Liver (tissue), 3 donors: ENCODE measurements around the gene GAS2L1.

ENCODE experiments used
- GABPA ChIP-seq, 2 donors: IDR thresholded peaks in 1 of 2; conservative IDR thresholded peaks in 1 of 2; 2 replicates each; pipeline ENCODE4 v1.6.1; 2016; ENCODE audit warnings: antibody characterized with exemption in 2 of 2, mild to moderate bottlenecking in 1 of 2, moderate library complexity in 1 of 2
- RAD21 ChIP-seq, 2 donors: IDR thresholded peaks; 2 replicates each; pipeline ENCODE4 v1.6.1; 2016; ENCODE audit warnings: antibody characterized with exemption in 2 of 2, mild to moderate bottlenecking in 2 of 2
- RXRA ChIP-seq, 2 donors: IDR thresholded peaks; 2 replicates each; pipeline ENCODE4 v1.6.1; 2017 to 2018; ENCODE audit warnings: antibody characterized with exemption in 2 of 2, mild to moderate bottlenecking in 1 of 2
- TF ChIP-seq, protein P1 (sequence below): fragments of 150-350 bp; IDR thresholded peaks from 2 replicates; pipeline ENCODE4 v1.5.1; 2017; ENCODE audit warnings: improper control_type of control experiment, low read depth, low read length; ENCODE audit not compliant: missing input control
- TF ChIP-seq, protein P2 (sequence below): IDR thresholded peaks from 2 replicates; pipeline ENCODE4 v1.6.1; 2016; ENCODE audit warnings: antibody characterized with exemption
- TF ChIP-seq, protein P3 (sequence below): IDR thresholded peaks from 2 replicates; pipeline ENCODE4 v1.6.1; 2016; ENCODE audit warnings: antibody characterized with exemption
- TF ChIP-seq, protein P4 (sequence below): IDR thresholded peaks from 2 replicates; pipeline ENCODE4 v1.6.1; 2016; ENCODE audit warnings: antibody characterized with exemption
- donor health status: healthy.
- donor health status: healthy.

DNA sequence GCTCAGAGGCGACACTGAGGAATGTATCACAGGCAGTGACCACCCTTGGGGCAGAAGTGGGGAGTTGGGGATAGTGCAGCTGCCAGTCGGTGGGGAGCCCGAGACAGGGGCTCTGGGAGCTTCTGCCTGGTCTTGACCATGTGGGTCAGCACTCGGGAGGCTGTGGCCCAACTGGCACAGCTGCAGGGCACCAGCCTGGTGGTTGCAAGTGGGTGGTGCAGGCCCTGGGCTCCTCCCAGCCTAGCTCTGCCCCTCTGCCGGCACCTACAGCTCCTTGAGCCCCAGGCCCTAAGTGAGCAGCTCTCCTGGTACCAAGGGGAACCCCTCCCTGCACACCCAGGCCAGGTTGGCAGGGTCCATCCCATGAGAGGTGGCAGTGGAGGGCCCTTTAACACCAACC, 21.6 kb downstream of the GAS2L1 start:
- TF ChIP-seq, protein P1, sequence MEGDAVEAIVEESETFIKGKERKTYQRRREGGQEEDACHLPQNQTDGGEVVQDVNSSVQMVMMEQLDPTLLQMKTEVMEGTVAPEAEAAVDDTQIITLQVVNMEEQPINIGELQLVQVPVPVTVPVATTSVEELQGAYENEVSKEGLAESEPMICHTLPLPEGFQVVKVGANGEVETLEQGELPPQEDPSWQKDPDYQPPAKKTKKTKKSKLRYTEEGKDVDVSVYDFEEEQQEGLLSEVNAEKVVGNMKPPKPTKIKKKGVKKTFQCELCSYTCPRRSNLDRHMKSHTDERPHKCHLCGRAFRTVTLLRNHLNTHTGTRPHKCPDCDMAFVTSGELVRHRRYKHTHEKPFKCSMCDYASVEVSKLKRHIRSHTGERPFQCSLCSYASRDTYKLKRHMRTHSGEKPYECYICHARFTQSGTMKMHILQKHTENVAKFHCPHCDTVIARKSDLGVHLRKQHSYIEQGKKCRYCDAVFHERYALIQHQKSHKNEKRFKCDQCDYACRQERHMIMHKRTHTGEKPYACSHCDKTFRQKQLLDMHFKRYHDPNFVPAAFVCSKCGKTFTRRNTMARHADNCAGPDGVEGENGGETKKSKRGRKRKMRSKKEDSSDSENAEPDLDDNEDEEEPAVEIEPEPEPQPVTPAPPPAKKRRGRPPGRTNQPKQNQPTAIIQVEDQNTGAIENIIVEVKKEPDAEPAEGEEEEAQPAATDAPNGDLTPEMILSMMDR = no peak
- TF ChIP-seq, protein P2, sequence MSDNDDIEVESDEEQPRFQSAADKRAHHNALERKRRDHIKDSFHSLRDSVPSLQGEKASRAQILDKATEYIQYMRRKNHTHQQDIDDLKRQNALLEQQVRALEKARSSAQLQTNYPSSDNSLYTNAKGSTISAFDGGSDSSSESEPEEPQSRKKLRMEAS = no peak
- no peak for TF ChIP-seq RAD21 (IDR thresholded peaks at IDR 0.05)
- TF ChIP-seq, protein P3, sequence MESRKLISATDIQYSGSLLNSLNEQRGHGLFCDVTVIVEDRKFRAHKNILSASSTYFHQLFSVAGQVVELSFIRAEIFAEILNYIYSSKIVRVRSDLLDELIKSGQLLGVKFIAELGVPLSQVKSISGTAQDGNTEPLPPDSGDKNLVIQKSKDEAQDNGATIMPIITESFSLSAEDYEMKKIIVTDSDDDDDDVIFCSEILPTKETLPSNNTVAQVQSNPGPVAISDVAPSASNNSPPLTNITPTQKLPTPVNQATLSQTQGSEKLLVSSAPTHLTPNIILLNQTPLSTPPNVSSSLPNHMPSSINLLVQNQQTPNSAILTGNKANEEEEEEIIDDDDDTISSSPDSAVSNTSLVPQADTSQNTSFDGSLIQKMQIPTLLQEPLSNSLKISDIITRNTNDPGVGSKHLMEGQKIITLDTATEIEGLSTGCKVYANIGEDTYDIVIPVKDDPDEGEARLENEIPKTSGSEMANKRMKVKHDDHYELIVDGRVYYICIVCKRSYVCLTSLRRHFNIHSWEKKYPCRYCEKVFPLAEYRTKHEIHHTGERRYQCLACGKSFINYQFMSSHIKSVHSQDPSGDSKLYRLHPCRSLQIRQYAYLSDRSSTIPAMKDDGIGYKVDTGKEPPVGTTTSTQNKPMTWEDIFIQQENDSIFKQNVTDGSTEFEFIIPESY = no peak
- TF ChIP-seq GABPA (IDR thresholded peaks at IDR 0.05 in 1 of 2, conservative IDR thresholded peaks at IDR 0.05 in 1 of 2) = no peak
- TF ChIP-seq RXRA (IDR thresholded peaks at IDR 0.05) = no peak
- TF ChIP-seq, protein P4, sequence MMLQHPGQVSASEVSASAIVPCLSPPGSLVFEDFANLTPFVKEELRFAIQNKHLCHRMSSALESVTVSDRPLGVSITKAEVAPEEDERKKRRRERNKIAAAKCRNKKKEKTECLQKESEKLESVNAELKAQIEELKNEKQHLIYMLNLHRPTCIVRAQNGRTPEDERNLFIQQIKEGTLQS = no peak
